Activated CD8-positive, alpha-beta memory T cell treated with anti-CD3 and anti-CD28 coated beads, Interleukin-2, amount 50 U/mL, for 1 hour (primary cell): ENCODE data around the gene BTBD19.

Source experiments
- DNase-seq: peaks from one replicate; pipeline ENCODE4 v3.0.0-alpha.2; 2020; ENCODE audit errors: extremely low read depth

BTBD19 gene

GRCh38 chr1:44855742-44856141 lies 47.4 kb downstream of the BTBD19 start:
- DNase-seq = no peak

- DNase-seq = no peak
These were observed 49.1 kb downstream of the BTBD19 start for GRCh38 chr1:44857446-44857845.

- DNase-seq = no peak
These were observed 52.0 kb downstream of the BTBD19 start for GRCh38 chr1:44860331-44860730.

- DNase-seq = no peak
These were observed 52.6 kb downstream of the BTBD19 start for GRCh38 chr1:44860891-44861425.

GRCh38 chr1:44862829-44863401 lies 54.6 kb downstream of the BTBD19 start:
- DNase-seq = no peak
